ENCODE measurements around the gene SSH3. TPM values are rescaled to one million over a fixed set of nuclear protein-coding genes. Genes with fewer than 3 reads are reported as not detected.
A peak's percentile ranks its signal among the peaks of the same experiment; 100 is the strongest.

Gene SSH3
- total RNA-seq, 1 donor from 2014 or later = 20.1 TPM

- peaks cover 28% of the 10 kb centered on the region for H3K36me3 Mint-ChIP-seq (ENCODE audit: low read depth, unreplicated experiment)
- H3K4me3 Mint-ChIP-seq (ENCODE audit: unreplicated experiment) = no peak overlapping the region
Observed at GRCh38 chr11:67255864-67256263, 47.5 kb upstream of the SSH3 start.

GRCh38 chr11:67256477-67257135 is 46.7 kb upstream of the SSH3 start:
- FAIRE-seq = no peak
- peaks cover 26% of the 10 kb centered on the region for H3K36me3 Mint-ChIP-seq (ENCODE audit: low read depth, unreplicated experiment)
- no peak overlapping the region for H2AFZ ChIP-seq (ENCODE audit: low read depth, low read length)
- no peaks in the 10 kb centered on the region for H3K9me3 Mint-ChIP-seq (ENCODE audit: unreplicated experiment)
- peaks cover 5% of the 10 kb centered on the region for H3K4me1 ChIP-seq (ENCODE audit: insufficient read depth, low read length)
- H3K4me3 Mint-ChIP-seq (ENCODE audit: unreplicated experiment) = no peak overlapping the region
- H3K4me2 ChIP-seq (ENCODE audit: low read length) = no peak overlapping the region
- H3K27ac Mint-ChIP-seq (ENCODE audit: unreplicated experiment) = peak overlapping the region; percentile 87
- no peak overlapping the region for H3K9ac ChIP-seq (ENCODE audit: low read length)
- TF ChIP-seq CTCF (IDR thresholded peaks at IDR 0.05; ENCODE audit: insufficient read depth, low read depth, low read length) (no peak), EZH2 (IDR thresholded peaks at IDR 0.05; ENCODE audit: insufficient read depth, low read length) (no peak)
- peaks cover 50% of the 10 kb centered on the region for H4K20me1 ChIP-seq (ENCODE audit: insufficient read depth, low read length)
- H3K4me3 ChIP-seq (ENCODE audit: insufficient read depth, low read depth, low read length) = no peak overlapping the region
- peaks cover 13% of the 10 kb centered on the region for H3K4me1 Mint-ChIP-seq (ENCODE audit: low read depth, unreplicated experiment)
- H3K27ac ChIP-seq (ENCODE audit: low read depth, low read length) = no peak overlapping the region
- no peaks in the 10 kb centered on the region for H3K79me2 ChIP-seq (ENCODE audit: insufficient read depth, low read length)
- H3K27me3 Mint-ChIP-seq (ENCODE audit: low read depth, unreplicated experiment) = no peaks in the 10 kb centered on the region
- peaks cover 48% of the 10 kb centered on the region for H3K36me3 ChIP-seq (ENCODE audit: insufficient read depth, low read length)
- no peak for DNase-seq (ENCODE audit: low read depth)
- H3K27me3 ChIP-seq (ENCODE audit: insufficient read depth, low read length) = no peaks in the 10 kb centered on the region
- no peaks in the 10 kb centered on the region for H3K9me3 ChIP-seq (ENCODE audit: insufficient read depth, low read depth, low read length)

More at GRCh38 chr11:67255864-67256263, 47.5 kb upstream of the SSH3 start:
- Histone ChIP-seq H3K79me2 (ENCODE audit: insufficient read depth, low read length) (peaks cover 3% of the 10 kb centered on the region), H3K4me3 (ENCODE audit: insufficient read depth, low read depth, low read length) (no peak overlapping the region), H4K20me1 (ENCODE audit: insufficient read depth, low read length) (peaks cover 57% of the 10 kb centered on the region), H3K27ac (ENCODE audit: low read depth, low read length) (no peak overlapping the region), H3K4me1 (ENCODE audit: insufficient read depth, low read length) (no peaks in the 10 kb centered on the region), H3K9ac (ENCODE audit: low read length) (no peak overlapping the region), H3K9me3 (ENCODE audit: insufficient read depth, low read depth, low read length) (no peaks in the 10 kb centered on the region), H3K4me2 (ENCODE audit: low read length) (no peak overlapping the region), H2AFZ (ENCODE audit: low read depth, low read length) (no peak overlapping the region), H3K36me3 (ENCODE audit: insufficient read depth, low read length) (peaks cover 56% of the 10 kb centered on the region), H3K27me3 (ENCODE audit: insufficient read depth, low read length) (no peaks in the 10 kb centered on the region)
- DNase-seq (ENCODE audit: low read depth) = no peak
- no peaks in the 10 kb centered on the region for H3K9me3 Mint-ChIP-seq (ENCODE audit: unreplicated experiment)
- H3K27me3 Mint-ChIP-seq (ENCODE audit: low read depth, unreplicated experiment) = no peaks in the 10 kb centered on the region
- H3K4me1 Mint-ChIP-seq (ENCODE audit: low read depth, unreplicated experiment) = peaks cover 13% of the 10 kb centered on the region
- H3K27ac Mint-ChIP-seq (ENCODE audit: unreplicated experiment) = no peak overlapping the region
- no peak for FAIRE-seq
- TF ChIP-seq EZH2 (IDR thresholded peaks at IDR 0.05; ENCODE audit: insufficient read depth, low read length) (no peak), CTCF (IDR thresholded peaks at IDR 0.05; ENCODE audit: insufficient read depth, low read depth, low read length) (no peak)

GRCh38 chr11:67260406-67260805 is 42.9 kb upstream of the SSH3 start:
- H3K4me3 Mint-ChIP-seq (ENCODE audit: unreplicated experiment) = peak overlapping the region; percentile 67

More at GRCh38 chr11:67260406-67260805, 42.9 kb upstream of the SSH3 start:
- TF ChIP-seq EZH2 (IDR thresholded peaks at IDR 0.05; ENCODE audit: insufficient read depth, low read length) (no peak), CTCF (IDR thresholded peaks at IDR 0.05; ENCODE audit: insufficient read depth, low read depth, low read length) (no peak)
- no peaks in the 10 kb centered on the region for H3K27me3 ChIP-seq (ENCODE audit: insufficient read depth, low read length)
- H2AFZ ChIP-seq (ENCODE audit: low read depth, low read length) = no peak overlapping the region
- peaks cover 12% of the 10 kb centered on the region for H3K4me1 ChIP-seq (ENCODE audit: insufficient read depth, low read length)
- FAIRE-seq (no peak), DNase-seq (ENCODE audit: low read depth) (no peak)
- peaks cover 11% of the 10 kb centered on the region for H3K36me3 ChIP-seq (ENCODE audit: insufficient read depth, low read length)
- Mint-ChIP-seq H3K27ac (ENCODE audit: unreplicated experiment) (no peak overlapping the region), H3K9me3 (ENCODE audit: unreplicated experiment) (no peaks in the 10 kb centered on the region), H3K36me3 (ENCODE audit: low read depth, unreplicated experiment) (peaks cover 11% of the 10 kb centered on the region), H3K27me3 (ENCODE audit: low read depth, unreplicated experiment) (peaks cover 5% of the 10 kb centered on the region), H3K4me1 (ENCODE audit: low read depth, unreplicated experiment) (peaks cover 9% of the 10 kb centered on the region)
- no peaks in the 10 kb centered on the region for H3K79me2 ChIP-seq (ENCODE audit: insufficient read depth, low read length)
- H3K4me2 ChIP-seq (ENCODE audit: low read length) = no peak overlapping the region
- H3K9ac ChIP-seq (ENCODE audit: low read length) = no peak overlapping the region
- H4K20me1 ChIP-seq (ENCODE audit: insufficient read depth, low read length) = peaks cover 12% of the 10 kb centered on the region
- no peak overlapping the region for H3K27ac ChIP-seq (ENCODE audit: low read depth, low read length)
- H3K4me3 ChIP-seq (ENCODE audit: insufficient read depth, low read depth, low read length) = no peak overlapping the region
- H3K9me3 ChIP-seq (ENCODE audit: insufficient read depth, low read depth, low read length) = no peaks in the 10 kb centered on the region
